D721Med (cell line): ENCODE measurements around the gene GALNT16.
"Not testable (repeated sequence)": the region's sequence is repeated elsewhere in the genome, so short reads cannot be mapped to it uniquely, and the experiment has no call there.

Experiments used
- DNase-seq: peaks from one replicate; pipeline ENCODE4 v3.0.0; 2011; ENCODE audit warnings: low spot score; ENCODE audit not compliant: insufficient read length
- FAIRE-seq: peaks from 2 replicates; lab custom pipeline; 2011; peaks lifted over from hg19 to GRCh38; lab: Jason Lieb, UNC
- TF ChIP-seq, protein P1 (sequence below): IDR thresholded peaks from 2 replicates; pipeline ENCODE4 v1.5.1; 2012; ENCODE audit warnings: mild to moderate bottlenecking, control low read depth; ENCODE audit not compliant: insufficient read depth; ENCODE audit errors: missing control alignments

GALNT16 gene

DNA sequence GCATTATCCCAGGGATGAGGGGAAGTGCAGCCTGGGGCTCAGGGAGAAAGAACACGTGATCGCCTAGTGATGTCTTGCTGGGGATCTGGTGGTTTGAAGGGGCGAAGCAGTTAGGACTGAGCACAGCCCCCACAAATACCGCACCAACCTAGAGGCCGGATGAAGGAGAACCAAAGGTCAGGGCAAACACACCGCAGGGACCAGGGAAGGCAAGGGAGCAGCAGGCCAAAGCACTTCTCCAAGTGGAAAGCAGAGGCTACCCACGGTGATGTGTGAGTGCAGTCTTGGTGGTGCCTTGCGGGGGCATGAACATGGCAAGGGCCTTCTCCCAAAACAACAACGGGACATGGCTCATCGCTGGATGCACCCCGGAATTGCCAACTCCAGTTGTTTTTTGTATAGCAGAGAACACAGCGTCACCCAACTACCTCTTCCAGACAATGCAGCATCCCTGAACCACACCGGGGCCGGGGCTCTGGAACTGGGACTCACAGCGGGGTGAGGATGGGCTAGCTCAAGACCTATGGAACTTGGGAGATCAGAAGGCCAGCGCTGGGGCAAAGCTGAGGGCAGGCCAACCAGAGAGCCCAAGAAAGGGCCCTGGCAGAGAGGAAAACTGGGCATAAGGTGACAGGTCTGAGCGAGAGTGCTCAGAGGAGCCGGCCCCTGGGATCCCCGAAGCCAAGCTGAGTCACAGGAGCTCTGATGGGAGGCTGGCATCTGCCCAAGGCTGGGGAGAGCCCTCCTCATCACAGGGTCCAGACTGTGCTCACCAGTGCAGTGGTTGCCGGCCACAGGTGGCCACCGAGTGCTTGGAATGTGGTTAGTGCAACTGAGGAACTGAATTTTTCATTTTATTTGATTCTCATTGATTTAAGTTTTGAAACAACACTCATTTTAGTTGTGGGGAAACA, 11.1 kb downstream of the GALNT16 start:
- FAIRE-seq (no peak), DNase-seq (no peak)
- TF ChIP-seq, protein P1, sequence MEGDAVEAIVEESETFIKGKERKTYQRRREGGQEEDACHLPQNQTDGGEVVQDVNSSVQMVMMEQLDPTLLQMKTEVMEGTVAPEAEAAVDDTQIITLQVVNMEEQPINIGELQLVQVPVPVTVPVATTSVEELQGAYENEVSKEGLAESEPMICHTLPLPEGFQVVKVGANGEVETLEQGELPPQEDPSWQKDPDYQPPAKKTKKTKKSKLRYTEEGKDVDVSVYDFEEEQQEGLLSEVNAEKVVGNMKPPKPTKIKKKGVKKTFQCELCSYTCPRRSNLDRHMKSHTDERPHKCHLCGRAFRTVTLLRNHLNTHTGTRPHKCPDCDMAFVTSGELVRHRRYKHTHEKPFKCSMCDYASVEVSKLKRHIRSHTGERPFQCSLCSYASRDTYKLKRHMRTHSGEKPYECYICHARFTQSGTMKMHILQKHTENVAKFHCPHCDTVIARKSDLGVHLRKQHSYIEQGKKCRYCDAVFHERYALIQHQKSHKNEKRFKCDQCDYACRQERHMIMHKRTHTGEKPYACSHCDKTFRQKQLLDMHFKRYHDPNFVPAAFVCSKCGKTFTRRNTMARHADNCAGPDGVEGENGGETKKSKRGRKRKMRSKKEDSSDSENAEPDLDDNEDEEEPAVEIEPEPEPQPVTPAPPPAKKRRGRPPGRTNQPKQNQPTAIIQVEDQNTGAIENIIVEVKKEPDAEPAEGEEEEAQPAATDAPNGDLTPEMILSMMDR = no peak

DNA sequence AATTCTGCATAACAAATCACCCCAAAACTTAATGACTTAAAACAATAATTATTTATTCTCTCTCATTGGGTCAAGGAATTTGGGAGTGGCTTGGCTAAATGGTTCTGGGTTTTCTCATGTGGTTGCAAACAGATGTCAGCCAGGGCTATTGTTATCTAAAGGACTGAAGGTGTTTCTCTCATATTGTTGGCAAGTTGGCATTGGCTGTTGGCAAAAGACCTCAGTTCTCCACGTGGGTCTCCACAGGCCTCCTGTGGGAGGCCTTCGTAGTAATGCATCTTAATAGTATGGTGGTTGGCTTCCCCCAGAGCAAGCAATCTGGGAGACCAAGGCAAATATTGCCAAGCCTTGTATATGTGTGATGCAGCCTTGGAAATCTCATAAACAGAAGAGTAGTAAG, 14.4 kb downstream of the GALNT16 start:
- FAIRE-seq = no peak
- TF ChIP-seq, protein P1 = no peak
- no peak for DNase-seq

DNA sequence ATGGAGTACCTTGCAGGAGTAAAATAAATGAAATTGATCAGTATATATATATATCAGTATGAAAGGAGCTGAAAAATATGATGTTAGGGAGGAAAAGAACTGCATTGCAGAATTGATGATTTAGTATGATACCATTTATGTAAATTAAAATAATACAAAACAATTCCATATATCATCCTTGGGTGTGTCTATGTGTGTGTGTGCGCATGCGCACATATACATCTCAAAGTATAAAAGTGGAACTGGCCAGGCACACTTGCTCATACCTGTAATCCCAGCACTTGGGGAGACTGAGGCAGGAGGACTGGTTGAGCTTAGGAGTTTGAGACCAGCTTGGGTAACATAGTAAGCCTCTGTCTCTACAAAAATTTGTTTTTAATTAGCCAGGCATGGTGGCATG, 15.4 kb downstream of the GALNT16 start:
- TF ChIP-seq, protein P1 = no peak
- no peak for FAIRE-seq
- DNase-seq = no peak

DNA sequence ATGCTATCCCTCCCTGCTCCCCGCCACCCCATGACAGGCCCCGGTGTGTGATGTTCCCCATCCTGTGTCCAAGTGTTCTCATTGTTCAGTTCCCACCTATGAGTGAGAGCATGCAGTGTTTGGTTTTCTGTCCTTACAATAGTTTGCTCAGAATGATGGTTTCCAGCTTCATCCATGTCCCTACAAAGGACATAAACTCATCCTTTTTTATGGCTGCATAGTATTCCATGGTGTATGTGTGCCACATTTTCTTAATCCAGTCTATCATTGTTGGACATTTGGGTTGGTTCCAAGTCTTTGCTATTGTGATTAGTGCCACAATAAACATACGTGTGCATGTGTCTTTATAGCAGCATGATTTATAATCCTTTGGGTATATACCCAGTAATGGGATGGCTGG, 17.4 kb downstream of the GALNT16 start:
- not testable (repeated sequence) for DNase-seq, FAIRE-seq

DNA sequence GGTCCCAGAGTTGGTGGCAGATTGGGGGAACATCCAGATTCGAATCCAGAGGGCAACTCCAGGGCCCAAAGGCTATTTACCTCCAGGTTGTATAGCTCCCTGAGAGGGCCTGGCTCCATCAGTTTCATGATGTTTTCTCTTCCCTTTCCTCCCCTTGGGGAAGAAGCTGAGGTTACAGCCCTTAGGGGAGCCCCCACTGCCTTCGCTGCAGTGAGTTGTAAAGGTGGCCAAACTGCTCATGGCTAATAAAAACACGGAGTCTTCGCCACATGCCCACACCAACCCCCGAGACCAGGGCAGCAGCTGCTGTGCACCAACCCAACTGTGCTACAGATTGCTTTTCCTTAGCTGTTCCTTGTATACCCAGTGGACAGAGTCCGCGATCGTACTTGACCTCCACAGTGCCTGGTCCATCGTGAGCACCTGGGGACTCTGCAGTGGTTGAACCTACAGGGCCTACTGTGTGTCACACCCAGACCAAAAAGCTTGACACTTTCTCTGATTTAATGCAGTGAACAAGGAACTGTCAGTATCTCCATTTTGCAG, 20.9 kb downstream of the GALNT16 start:
- DNase-seq (no peak), FAIRE-seq (no peak)
- TF ChIP-seq, protein P1 = no peak

DNA sequence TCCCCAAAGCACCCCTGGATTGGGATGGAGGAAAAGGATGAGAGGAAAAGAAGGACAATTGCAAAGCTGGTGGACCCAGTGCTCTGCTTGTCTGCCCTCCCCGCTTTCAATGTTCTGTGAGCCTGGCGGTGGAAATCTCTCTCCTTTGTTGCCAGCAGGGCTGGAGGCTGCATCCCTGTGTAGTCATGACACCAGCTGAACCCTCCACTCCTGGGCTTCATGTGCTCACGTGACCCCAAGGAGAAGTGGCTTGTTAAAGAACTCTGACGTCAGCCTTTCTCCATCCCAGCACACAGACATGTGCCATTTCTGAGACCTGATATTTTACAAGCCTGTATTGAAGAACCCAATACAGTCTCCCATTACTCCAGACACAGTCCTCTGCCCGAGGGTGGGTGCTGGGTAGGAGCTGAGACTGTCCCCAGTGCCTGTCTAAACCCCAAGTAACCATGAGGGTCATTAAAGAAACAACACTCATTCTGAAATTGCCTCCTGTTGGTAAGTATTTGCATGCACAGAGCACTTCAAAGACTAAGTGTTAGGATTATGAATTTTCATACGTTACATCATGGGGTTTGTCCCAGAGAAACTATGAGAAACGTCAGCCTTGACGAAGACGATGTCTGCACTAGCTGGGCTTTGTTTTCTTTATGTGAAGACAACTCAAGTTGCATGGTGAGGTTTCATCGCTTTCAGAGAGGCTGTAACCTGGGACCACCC, 21.7 kb downstream of the GALNT16 start:
- FAIRE-seq (no peak), DNase-seq (no peak)
- TF ChIP-seq, protein P1 = no peak

DNA sequence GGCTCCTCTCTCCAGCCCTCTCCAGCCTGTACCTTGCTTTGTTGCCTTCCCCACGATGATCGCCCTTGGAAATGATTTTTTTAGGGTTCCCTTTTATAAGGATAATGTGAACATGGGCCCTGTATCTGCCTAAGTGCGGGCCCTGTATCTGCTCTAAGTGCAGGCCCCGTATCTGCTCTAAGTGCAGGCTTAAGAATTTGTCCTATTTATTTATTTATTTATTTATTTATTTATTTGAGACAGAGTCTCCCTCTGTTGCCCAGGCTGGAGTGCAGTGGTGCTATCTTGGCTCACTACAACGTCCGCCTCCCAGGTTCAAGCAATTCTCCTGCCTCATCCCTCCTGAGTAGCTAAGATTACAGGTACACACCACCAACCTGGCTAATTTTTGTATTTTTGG, 22.5 kb downstream of the GALNT16 start:
- TF ChIP-seq, protein P1 = no peak
- FAIRE-seq = no peak
- no peak for DNase-seq
